Neural progenitor cell (in vitro differentiated cells): ENCODE data around the gene NDUFA6.

Experiments
- CTCF ChIP-seq: fragments of 200-600 bp; sonication (generic); IDR thresholded peaks from 2 replicates; pipeline ENCODE4 v1.5.1; 2017; ENCODE audit warnings: antibody characterized with exemption, mild to moderate bottlenecking
- EZH2 ChIP-seq: fragments of 200-600 bp; sonication (generic); IDR thresholded peaks from 2 replicates; pipeline ENCODE4 v1.6.1; 2017; ENCODE audit warnings: antibody characterized with exemption, mild to moderate bottlenecking, moderate library complexity

GRCh38 chr22:42052765-42053164 is 37.8 kb downstream of the NDUFA6 start:
- TF ChIP-seq EZH2 (no peak), CTCF (no peak)
